Prostate gland (tissue), 2 donors: ENCODE results near the gene CCDC18.

Experiments used
- CTCF ChIP-seq, 4 experiments: fragments of 200-600 bp in 2 of 4; fragments of 450-650 bp in 2 of 4; sonication (generic) in 2 of 4; IDR thresholded peaks; 1 replicate in 3 of 4; 2 replicates in 1 of 4; pipeline ENCODE4 v1.5.1; 2016 to 2019; ENCODE audit warnings: antibody characterized with exemption in 4 of 4, mild to moderate bottlenecking in 2 of 4, moderate library complexity in 2 of 4
- POLR2A ChIP-seq: fragments of 450-650 bp; IDR thresholded peaks from one replicate; pipeline ENCODE4 v1.6.1; 2016; ENCODE audit warnings: antibody characterized with exemption, mild to moderate bottlenecking
- POLR2AphosphoS5 ChIP-seq: sonication (generic); formaldehyde crosslinking; IDR thresholded peaks from one replicate; pipeline ENCODE4 v1.6.1; 2017; ENCODE audit warnings: antibody characterized with exemption

GRCh38 chr1:93194231-93194990 is 13.9 kb downstream of the CCDC18 start:
- TF ChIP-seq POLR2AphosphoS5 (no peak), CTCF (IDR thresholded peaks at IDR 0.05) (no peak), POLR2A (no peak)
